ENCODE results near the gene LEMD2.

Gene LEMD2

GRCh38 chr6:33819021-33819420 is 30.1 kb upstream of the LEMD2 start:
- no peak for DNase-seq (ENCODE audit: low spot score)

GRCh38 chr6:33818293-33818692 is 29.4 kb upstream of the LEMD2 start:
- DNase-seq (ENCODE audit: low spot score), result no peak

- DNase-seq (ENCODE audit: low spot score), result no peak
These were observed 28.6 kb upstream of the LEMD2 start for GRCh38 chr6:33817489-33817888.

GRCh38 chr6:33816911-33817310 is 28.0 kb upstream of the LEMD2 start:
- no peak for DNase-seq (ENCODE audit: low spot score)

- DNase-seq (ENCODE audit: low spot score), result peak; percentile 34
These were observed 26.9 kb upstream of the LEMD2 start for GRCh38 chr6:33815854-33816253.

- DNase-seq (ENCODE audit: low spot score), result no peak
These were observed 25.4 kb upstream of the LEMD2 start for GRCh38 chr6:33813990-33814985.

GRCh38 chr6:33813246-33813904 is 24.4 kb upstream of the LEMD2 start:
- DNase-seq (ENCODE audit: low spot score), result no peak

- peak; percentile 73 for DNase-seq (ENCODE audit: low spot score)
These were observed 23.7 kb upstream of the LEMD2 start for GRCh38 chr6:33812669-33813068.

- DNase-seq (ENCODE audit: low spot score), result no peak
These were observed 20.7 kb upstream of the LEMD2 start for GRCh38 chr6:33809594-33809993.

- DNase-seq (ENCODE audit: low spot score), result no peak
These were observed 19.8 kb upstream of the LEMD2 start for GRCh38 chr6:33808641-33809180.

GRCh38 chr6:33807606-33808005 is 18.7 kb upstream of the LEMD2 start:
- no peak for DNase-seq (ENCODE audit: low spot score)

GRCh38 chr6:33806841-33807240 is 17.9 kb upstream of the LEMD2 start:
- DNase-seq (ENCODE audit: low spot score), result no peak

GRCh38 chr6:33803571-33804053 is 14.7 kb upstream of the LEMD2 start, which contains the start of gene MLN:
MLN (minus strand) TSS chr6:33804003; CDS start chr6:33801163, 2,840 bp downstream.
- DNase-seq (ENCODE audit: low spot score), result no peak

- no peak for DNase-seq (ENCODE audit: low spot score)
These were observed 13.4 kb upstream of the LEMD2 start for GRCh38 chr6:33802186-33802958.

GRCh38 chr6:33801611-33802010 is 12.7 kb upstream of the LEMD2 start:
- no peak for DNase-seq (ENCODE audit: low spot score)

GRCh38 chr6:33800248-33800969 is 11.5 kb upstream of the LEMD2 start:
- no peak for DNase-seq (ENCODE audit: low spot score)

- DNase-seq (ENCODE audit: low spot score), result peak; percentile 74
These were observed 10.7 kb upstream of the LEMD2 start for GRCh38 chr6:33799454-33800113.

- no peak for DNase-seq (ENCODE audit: low spot score)
These were observed 9.5 kb upstream of the LEMD2 start for GRCh38 chr6:33798343-33798848.

GRCh38 chr6:33797626-33798342 is 8.9 kb upstream of the LEMD2 start:
- no peak for DNase-seq (ENCODE audit: low spot score)
